Kidney tubule cell (primary cell): ENCODE results near the gene SMARCAL1.

Experiments
- DNase-seq: peaks from one replicate; pipeline ENCODE4 v3.0.0-alpha.2; 2018; ENCODE audit warnings: low spot score

Gene SMARCAL1

DNA sequence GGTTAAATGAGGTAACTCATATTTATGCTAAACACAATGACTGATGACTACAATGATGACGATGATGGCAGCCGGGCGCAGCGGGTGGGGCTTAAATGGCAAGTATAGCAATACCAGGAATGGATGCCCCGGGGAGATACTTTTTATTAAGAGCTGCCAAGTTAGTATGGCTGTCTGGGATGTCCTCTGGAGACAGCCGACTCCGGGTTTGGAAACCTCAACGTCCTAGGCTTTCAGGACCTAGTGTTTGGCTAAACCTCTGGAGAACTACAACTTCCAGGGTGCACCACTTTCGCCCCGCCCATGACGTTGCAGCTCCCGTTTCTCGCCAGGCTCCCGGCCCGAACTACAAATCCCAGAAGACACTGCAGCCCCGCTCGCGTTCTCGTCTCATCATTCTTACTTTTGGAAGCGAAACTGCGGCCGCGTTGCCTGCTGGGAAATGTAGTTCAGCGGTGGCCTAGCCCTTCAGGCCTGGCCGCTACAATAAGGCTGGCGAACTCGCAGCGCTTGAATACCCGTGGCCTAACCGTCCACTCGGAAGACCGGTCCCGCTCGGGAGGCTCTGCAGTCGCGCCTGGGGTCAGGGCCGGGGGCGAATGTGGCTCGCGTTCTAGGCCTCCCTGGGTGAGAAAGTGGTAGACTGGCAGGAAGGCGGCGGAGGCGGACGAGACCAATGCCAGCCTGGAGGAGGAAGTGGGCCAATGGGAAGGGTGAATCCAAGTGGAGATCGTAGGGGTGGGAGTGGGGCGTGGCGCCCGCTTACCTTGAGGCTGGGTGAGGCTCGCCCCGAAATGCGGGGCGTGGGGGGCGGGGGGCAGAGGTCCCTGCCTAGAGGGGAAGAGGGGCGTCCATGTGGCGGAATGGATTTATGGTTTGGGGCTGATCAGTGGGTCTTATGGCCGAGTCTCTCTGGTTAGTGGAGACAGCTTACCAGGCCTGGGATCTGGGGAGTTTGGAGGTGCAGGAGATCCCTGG is at the start of gene SMARCAL1:
TSS of gene SMARCAL1 (plus strand) at position 463 of the 978 bp plus-strand sequence. CDS start 2,221 bp downstream, outside the sequence.
- DNase-seq = peak; percentile 98

DNA sequence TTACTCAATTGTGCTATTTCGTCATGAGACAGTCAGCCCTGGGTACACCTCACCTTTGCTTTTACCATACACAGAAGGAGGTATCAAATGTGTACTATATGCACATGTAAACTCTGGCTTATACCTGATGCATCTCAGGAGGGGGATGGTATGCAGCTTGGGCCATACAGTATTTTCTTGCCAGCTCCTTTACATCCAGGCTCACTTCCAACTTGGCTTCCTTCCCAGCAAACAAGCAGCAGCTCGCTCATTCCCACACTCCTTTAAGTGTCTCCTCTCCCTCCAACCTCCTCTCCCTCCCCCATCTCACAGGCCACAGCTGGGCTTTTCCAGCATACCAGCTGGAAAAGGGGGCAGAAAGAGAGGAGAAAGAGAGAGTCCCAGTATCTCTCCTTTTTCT is 49.6 kb upstream of the SMARCAL1 start:
- no peak for DNase-seq

DNA sequence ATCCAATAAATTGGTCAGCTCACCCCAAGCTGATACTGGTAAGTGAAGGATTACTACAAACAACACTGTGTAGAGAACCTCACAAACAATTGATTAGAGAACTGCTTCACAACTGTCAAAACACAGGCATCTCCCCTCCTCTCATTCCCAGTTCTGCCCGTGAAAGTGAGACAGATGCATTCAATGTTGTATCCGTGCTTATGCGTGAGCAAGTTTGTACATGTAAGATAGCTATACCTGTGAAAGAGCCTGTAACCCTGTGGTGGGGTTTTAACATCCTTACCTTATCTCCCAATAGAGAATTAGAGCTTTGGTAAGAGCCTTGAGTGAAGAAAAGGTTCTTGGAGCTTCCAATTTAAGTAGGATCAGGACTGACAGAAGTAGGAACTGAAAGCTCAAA is 49.1 kb upstream of the SMARCAL1 start:
- DNase-seq = no peak

DNA sequence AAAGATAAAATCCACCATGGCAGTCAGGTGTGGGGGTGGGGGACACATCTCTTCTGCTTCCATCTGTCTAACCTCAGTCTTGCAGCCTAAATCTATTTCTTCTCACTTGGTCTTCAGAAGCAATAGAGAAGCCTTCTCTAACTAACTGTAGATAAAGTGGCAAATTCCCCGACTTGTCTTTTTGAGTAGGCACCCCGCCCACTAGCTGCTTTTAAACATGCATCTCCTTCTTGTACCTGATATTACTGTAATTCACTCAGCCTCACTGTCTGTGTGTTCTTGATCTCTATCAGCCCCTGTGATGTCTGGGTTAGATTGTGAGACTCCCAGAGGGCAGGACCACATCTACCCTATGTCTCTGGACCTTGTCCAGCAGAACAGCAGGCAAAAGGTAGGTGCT is 46.8 kb upstream of the SMARCAL1 start:
- no peak for DNase-seq

DNA sequence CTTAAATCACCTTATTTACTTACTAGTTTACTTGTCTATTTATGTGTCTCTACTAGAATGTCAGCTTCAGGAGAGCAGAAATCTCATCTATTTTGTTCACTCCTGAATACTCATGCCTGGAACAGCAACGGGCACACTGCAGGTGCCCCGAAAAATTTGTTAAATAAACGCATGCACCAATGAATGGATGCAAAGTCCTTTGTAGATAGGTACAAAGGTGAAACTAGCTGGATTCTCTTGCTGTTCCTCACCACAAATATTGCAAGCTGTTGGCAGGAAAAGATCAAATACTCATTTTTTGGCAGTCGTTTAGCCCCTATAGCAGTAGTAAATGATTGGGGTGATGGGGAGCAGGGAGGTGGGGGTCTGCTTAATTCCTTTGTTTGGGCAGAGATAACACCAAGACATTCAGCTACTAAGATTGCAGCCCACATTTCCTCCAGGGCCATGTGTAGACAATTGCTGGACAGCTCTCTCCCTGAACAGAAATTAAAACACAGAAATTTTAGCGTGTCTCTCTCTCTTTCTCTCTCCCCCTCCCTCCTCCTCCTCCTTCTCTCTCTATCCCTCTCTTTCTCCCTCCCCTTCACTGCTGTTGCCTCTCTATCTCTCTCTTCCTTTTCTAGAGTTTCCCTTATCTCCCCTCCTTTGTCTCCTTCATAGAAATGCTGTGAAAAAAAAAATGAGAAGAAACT is 45.4 kb upstream of the SMARCAL1 start:
- no peak for DNase-seq

DNA sequence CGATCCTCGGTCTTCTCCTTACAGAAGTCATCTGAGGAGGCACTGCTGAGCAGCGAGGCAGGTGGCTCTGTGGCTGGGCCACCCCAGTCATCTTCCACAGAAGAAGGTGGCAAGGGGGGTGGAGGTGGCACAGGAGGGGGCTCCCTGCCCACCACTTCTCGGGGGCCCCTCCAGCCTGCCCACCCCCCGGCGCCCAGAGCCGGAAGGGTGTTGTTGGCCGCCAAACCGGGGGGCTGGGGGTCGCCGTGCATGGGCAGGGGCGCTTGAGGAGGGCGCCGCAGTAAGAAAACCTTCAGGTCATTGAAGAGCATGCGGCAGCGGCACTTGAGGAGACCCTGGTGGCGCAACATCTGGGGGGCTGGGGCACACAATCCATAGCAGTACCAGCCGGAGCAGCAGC is 42.5 kb upstream of the SMARCAL1 start:
- DNase-seq = no peak

- peak; percentile 17 for DNase-seq
Measured at GRCh38 chr2:216370961-216371712, 41.1 kb upstream of the SMARCAL1 start.

- peak; percentile 95 for DNase-seq
Measured at GRCh38 chr2:216371721-216372702, 40.3 kb upstream of the SMARCAL1 start, which contains the start of gene MARCHF4. Gene MARCHF4 (minus strand): TSS chr2:216372483. CDS start chr2:216370260, 2,223 bp downstream.

- DNase-seq = peak; percentile 93
Measured at GRCh38 chr2:216372761-216373291, 39.5 kb upstream of the SMARCAL1 start.

DNA sequence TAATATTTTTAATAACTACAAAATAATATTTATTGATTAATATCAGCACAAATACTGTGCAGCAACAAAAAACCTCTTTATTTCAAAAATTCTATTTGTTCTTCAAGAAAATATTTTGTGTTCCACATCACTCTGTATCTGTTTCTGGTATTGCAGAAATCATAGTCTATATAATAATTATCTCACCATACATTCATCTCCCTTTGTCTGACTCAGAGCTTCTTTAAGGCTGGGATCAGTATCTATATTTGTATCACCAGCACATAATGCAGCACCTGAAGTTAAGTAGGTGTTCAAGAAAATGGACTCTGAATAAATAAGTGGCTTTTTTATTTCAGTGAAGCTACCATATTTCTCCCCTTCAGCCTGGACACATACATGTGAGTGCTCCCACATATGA is 38.4 kb upstream of the SMARCAL1 start:
- no peak for DNase-seq

DNA sequence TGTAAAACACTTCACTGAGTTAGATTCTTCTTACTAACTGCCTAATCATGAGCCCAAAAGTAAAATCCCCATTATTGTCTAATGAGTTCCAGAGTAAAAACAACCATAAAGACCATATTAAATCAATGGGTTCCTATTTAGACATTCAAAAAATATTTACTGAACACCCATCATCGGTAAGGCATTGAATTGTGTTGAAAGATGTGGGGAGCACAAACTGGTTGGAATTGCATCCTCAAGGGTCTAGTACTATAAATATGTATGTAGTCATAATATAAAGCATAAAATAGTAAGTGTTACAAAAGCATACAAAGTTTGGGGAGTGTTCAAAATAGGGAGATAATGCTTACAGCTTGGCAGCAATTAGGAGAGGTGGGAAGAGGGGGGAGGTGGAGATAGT is 37.0 kb upstream of the SMARCAL1 start:
- DNase-seq = no peak

DNA sequence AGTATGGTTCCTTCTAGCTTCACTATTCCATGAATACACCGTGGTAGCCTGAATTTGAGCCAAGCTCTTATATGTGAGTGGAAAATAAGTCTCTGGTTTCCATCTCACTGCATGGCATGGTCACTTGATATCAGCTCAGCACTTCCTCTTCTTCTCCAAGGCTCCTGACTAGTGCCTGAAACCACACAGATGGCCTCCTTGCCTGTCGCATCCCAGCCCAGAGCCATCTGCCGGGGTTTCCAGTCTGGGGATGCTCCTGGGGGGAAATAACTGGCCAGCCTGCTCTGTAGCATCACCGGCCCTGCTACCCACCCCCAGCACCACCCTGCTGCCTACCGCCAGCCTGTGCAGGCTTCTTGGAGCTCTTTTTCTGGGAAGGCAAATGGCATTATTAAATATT is 32.3 kb upstream of the SMARCAL1 start:
- no peak for DNase-seq

- peak; percentile 13 for DNase-seq
Measured at GRCh38 chr2:216384409-216384808, 27.9 kb upstream of the SMARCAL1 start.

DNA sequence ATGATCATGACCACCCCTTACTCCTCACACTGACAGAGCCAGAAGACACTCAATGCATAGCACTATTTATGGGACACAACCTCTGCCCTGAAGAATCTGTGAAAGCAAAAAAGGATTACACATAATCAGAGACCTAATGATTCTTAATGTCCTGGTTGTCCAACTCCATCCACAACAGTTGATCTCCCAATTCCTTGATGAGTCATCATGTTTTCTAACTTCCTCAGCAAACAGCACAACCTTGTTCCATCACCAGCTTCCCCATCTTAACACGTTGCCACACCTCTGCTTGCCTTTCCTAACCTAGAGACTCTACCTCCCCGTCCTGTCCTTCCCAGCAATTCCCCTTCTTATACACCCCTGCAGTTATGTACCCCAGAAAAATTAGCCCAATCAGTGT is 26.8 kb upstream of the SMARCAL1 start:
- DNase-seq = no peak

- DNase-seq = no peak
Measured at GRCh38 chr2:216387262-216387661, 25.0 kb upstream of the SMARCAL1 start.

- DNase-seq = peak; percentile 70
Measured at GRCh38 chr2:216388046-216388884, 24.0 kb upstream of the SMARCAL1 start.

DNA sequence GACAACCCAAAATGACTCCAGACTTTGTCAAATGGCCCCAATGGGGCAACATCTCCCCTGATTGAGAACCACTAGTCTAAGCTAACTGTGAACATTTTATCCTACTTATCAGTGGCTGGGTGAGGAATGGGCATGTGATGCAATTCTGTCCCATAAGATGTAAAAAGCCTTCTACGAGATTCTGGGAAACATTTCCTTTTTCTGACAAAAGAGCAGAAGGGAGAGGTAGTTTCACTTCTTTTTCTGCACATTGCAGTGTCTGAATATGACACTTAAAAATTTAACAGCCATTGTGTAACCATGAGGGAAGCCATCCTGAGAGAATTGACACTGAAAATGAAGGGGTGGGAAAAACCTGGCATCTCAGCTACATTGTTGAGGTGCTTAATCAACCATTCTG is 22.7 kb upstream of the SMARCAL1 start:
- no peak for DNase-seq

DNA sequence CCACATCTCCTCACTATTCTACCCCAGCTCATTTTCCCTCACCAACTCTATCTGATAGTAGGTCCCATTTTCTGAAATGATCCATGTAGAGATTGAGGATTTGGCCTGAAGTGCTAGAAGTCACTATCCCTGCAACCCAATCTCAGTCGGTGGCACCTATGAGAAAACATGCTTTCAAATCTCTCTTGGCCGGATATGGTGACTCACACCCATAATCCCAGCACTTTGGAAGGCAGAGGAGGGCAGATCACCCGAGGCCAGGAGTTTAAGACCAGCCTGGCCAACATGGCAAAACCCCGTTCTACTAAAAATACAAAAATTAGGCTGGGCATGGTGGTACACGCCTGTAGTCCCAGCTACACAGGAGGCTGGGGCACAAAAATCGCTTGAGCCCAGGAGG is 20.9 kb upstream of the SMARCAL1 start:
- DNase-seq = no peak

- DNase-seq = no peak
Measured at GRCh38 chr2:216392018-216392562, 20.2 kb upstream of the SMARCAL1 start.
